ENCODE results near the gene PLXNC1.

DNA sequence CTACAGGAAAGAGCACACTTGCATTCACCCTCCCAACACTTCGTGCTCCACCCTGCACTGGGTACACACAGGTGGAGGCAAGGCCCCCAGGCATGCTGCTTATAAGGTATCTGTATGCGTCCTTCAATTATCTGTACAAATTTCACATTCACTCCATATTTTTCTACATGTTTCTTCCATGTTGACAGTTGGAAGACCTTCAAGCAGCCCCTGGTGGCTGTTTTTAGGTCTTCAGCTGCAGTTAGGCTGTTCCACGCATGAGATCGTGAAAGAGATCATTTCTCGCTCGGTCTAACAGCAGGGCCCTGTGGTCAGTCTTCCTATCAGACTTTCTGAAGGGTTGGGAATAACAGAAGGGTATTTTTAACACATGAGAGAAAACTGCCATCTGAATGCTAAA lies 47.1 kb downstream of the PLXNC1 start:
- TF ChIP-seq GATA2 (IDR thresholded peaks at IDR 0.05; ENCODE audit: low read depth, low read length), result no peak
- no peak for TF ChIP-seq GATA3 (IDR thresholded peaks at IDR 0.05; ENCODE audit: low read depth, low read length)
